GDM1 (cell line): ENCODE measurements around the gene TMEM179.

Source experiments
- DNase-seq: peaks from one replicate; lab custom pipeline; 2025; lab: John Stamatoyannopoulos, UW

The TMEM179 gene

GRCh38 chr14:104554608-104555429 is 49.8 kb downstream of the TMEM179 start:
- DNase-seq, result no peak

- DNase-seq, result no peak
Observed at GRCh38 chr14:104554088-104554607, 50.4 kb downstream of the TMEM179 start.

- DNase-seq, result no peak
Observed at GRCh38 chr14:104553166-104554087, 51.1 kb downstream of the TMEM179 start.

- DNase-seq, result no peak
Observed at GRCh38 chr14:104552738-104553125, 51.8 kb downstream of the TMEM179 start.

- DNase-seq, result no peak
Observed at GRCh38 chr14:104551851-104552737, 52.5 kb downstream of the TMEM179 start.

- no peak for DNase-seq
Observed at GRCh38 chr14:104550861-104551728, 53.5 kb downstream of the TMEM179 start.

GRCh38 chr14:104550340-104550860 is 54.2 kb downstream of the TMEM179 start:
- no peak for DNase-seq

GRCh38 chr14:104549536-104550339 is 54.8 kb downstream of the TMEM179 start:
- no peak for DNase-seq

- DNase-seq, result no peak
Observed at GRCh38 chr14:104548802-104549535, 55.6 kb downstream of the TMEM179 start.

- DNase-seq, result no peak
Observed at GRCh38 chr14:104547998-104548700, 56.4 kb downstream of the TMEM179 start.

- no peak for DNase-seq
Observed at GRCh38 chr14:104547310-104547997, 57.1 kb downstream of the TMEM179 start.

- DNase-seq, result no peak
Observed at GRCh38 chr14:104546591-104547309, 57.8 kb downstream of the TMEM179 start.

- DNase-seq, result no peak
Observed at GRCh38 chr14:104545942-104546501, 58.5 kb downstream of the TMEM179 start.

GRCh38 chr14:104545151-104545941 is 59.2 kb downstream of the TMEM179 start:
- no peak for DNase-seq

GRCh38 chr14:104544362-104544961 is 60.1 kb downstream of the TMEM179 start:
- DNase-seq, result no peak
